Prostate gland (tissue), 2 donors: Measurements from ENCODE around the gene CDKN2AIPNL.

Experiments used
- CTCF ChIP-seq, 4 experiments: fragments of 200-600 bp in 2 of 4; fragments of 450-650 bp in 2 of 4; sonication (generic) in 2 of 4; IDR thresholded peaks; 1 replicate in 3 of 4; 2 replicates in 1 of 4; pipeline ENCODE4 v1.5.1; 2016 to 2019; ENCODE audit warnings: antibody characterized with exemption in 4 of 4, mild to moderate bottlenecking in 2 of 4, moderate library complexity in 2 of 4
- POLR2A ChIP-seq: fragments of 450-650 bp; IDR thresholded peaks from one replicate; pipeline ENCODE4 v1.6.1; 2016; ENCODE audit warnings: antibody characterized with exemption, mild to moderate bottlenecking

GRCh38 chr5:134406390-134406789, 5.3 kb downstream of the CDKN2AIPNL start:
- TF ChIP-seq POLR2A (no peak), CTCF (IDR thresholded peaks at IDR 0.05) (no peak)
